Stimulated activated CD8-positive, alpha-beta memory T cell treated with anti-CD3 and anti-CD28 coated beads, Interleukin-7, amount 100 ng/mL, for 24 hours (primary cell): Measurements from ENCODE around the gene MSI2.

ENCODE experiments used
- DNase-seq: peaks from one replicate; pipeline ENCODE4 v3.0.0-alpha.2; 2020; ENCODE audit warnings: low read depth

The MSI2 gene

DNA sequence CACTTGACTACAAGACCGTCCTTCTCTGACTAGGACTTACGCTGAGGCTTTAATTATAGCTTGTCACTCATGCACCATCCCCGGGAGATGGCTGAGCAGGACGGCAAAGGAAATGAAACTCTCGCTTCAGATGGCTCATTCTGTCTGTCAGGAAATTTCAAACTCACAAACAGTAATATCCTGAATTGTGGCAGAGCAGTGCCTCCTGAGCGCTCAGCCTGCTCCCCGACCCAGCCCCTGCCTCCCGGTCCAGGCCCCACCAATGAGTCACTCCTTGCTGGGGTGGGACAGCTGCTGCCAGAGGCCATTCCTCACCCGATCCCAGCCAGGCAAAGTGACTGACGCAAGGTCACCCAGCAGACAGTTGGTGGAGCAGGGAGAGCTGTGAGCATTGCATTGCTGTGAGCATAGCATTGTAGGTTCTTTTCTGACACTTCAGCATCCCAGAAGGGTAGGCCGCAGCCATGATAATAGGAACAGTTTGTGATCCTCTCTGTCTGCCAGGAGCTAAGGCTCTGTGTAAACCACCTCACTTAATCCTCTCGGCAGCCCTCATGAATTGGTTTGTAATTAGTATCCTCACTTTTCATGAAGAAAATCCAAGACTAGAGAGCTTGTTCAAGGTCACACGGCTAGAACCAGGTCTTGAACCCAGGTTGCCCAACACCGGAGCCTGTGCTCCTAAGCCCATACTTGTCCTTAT lies 467.9 kb downstream of the MSI2 start:
- no peak for DNase-seq

DNA sequence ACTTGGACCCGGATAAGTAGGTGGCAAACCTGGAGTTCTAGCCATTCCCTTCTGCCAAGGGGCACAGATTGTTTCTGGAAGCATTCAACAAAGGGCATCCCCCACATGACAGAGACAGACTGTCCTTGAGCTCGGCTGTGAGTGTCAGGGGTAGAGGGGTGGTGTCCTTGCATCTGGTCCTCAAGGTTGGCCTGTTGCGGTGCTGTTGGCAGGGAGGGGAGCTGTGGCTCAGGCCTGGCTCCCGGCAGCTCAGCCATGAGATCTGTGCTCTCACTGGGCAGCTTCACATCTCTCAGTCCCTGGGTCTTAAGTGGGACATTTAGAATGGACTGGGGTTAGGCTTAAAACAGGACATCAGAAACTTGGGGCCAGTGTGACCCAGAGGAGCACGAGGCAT lies 468.4 kb downstream of the MSI2 start:
- no peak for DNase-seq

DNA sequence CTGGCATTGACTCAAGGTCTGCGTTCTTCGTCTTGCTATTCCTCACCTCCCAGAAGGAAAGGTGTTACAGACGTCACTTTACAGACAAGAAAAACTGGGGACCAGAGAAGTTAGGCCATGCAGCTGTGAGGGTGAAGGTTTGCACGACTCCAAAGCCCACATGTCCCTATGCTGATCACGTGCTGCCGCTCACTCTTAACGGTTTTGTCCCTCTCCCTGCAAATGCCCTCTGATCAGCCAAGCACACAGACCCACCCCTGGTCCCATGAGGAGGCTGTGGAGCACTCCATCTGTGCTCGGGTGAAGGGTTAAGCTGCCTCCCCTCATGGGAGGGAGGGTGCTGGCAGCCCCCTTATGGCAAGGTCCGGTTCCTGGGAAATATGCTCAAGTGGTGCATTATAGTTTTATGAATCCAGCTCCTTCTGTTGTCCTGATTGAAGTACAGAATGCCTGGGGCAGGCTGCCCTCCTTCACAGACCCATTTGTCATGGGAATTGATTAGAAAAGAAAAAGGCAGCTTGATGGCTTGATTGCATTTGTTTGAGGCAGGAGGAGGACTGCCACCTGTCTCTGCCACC lies 470.0 kb downstream of the MSI2 start:
- no peak for DNase-seq

- no peak for DNase-seq
These were observed 470.5 kb downstream of the MSI2 start for GRCh38 chr17:57726838-57727237.

- no peak for DNase-seq
These were observed 471.4 kb downstream of the MSI2 start for GRCh38 chr17:57727630-57728175.

DNA sequence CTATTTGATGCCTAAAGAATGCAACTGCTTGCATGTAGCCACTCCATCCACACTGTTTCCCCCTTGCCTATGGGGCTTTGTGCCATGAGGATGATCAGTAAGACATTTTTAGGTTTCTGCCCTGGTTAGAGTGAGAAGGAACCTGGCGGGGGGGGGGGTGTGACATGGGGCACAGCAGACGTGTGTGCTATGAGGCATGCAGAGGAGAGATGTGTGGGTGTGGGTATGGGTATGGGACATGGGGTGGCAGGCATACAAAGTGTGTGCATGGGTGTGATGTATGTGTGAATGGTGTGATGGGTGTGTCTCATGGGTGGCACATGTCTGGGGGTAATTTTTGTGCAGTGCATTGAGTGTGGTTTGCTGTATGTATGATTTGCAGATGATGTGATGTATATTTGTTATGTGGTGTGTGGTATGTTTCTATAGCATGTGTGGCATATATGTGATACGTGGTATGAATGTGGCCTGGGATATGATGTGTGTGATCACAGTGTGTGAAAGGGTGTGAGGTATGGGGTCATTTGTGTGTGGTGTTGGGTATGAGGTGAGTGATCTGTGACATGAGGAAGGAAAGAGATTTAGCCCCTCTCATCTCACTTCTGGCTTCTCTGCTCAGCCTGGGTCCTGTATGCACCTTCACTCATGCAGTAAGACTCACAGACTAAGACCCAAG lies 473.8 kb downstream of the MSI2 start:
- no peak for DNase-seq

DNA sequence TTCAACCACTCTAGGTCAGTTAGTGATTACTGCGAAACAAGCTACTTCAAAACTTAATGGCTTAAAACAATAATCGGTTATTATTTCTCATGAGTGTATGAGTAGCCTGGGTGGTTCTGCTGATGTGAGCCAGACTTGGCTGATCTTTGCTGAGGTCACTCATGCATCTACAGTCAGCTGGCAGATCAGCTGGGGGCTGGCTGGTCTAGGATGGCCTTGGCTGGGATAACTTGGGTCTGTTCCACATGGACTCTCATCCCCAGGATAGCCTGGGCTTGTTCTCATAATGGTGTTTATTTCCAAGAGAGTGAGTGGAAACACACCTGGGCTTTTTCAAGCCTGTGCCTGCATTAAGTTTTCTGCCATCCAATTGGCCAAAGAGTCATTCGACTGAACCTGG lies 475.7 kb downstream of the MSI2 start:
- no peak for DNase-seq

DNA sequence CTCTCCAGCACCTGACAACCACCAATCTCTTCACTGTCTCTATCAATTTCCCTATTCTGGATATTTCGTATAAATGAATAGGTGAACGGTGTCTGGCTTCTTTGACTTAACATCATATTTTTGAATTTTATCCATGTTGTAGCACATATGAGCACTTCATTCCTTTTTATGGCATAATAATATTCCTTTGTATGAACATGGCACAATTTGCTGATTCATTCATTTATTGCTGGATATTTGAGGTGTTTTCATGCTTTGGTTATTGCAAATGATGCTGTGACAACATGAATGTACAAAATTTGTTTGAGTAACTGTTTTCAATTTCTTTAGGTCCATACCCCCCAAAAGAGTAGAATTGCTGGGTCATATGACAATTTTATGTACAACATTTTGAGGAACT lies 476.8 kb downstream of the MSI2 start:
- DNase-seq = no peak
